Measurements from ENCODE around the gene KIAA0040. TPM values are rescaled to one million over a fixed set of nuclear protein-coding genes. Genes with fewer than 3 reads are reported as not detected.

KIAA0040 gene
- total RNA-seq, 2 donors from 2014 or later, result 20.2 to 93.1 TPM

DNA sequence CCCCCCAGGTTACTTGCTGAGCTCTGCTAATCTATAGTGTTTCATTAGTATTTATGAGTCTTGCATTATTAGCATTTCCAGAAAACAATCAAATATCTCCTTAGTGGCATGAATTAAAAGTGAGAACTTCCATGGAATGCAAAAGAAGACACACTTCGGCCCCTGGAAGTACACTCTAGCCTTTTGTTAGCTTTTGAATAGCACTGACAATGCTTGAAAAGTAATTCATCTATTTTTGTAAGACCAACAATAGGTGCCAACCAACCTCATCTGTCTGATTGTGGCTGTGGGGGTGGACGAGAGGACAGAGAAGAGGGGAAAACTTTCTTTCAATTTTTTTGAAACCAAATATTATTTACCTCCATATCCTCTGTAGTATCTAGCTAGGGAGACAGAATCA, 27.8 kb downstream of the KIAA0040 start:
- H3K27ac ChIP-seq, result no peak overlapping the region
- H3K36me3 ChIP-seq, result peaks cover 41% of the 10 kb centered on the region
- no peak for ATAC-seq (ENCODE audit: insufficient number of reproducible peaks, low FRiP score, low read depth)
- H3K9me3 ChIP-seq, result no peaks in the 10 kb centered on the region
- H3K4me3 ChIP-seq, result no peak overlapping the region
- DNase-seq (ENCODE audit: low spot score), result no peak
- no peak for TF ChIP-seq CTCF (IDR thresholded peaks at IDR 0.05)
- no peaks in the 10 kb centered on the region for H3K27me3 ChIP-seq (replicated peaks; ENCODE audit: insufficient read depth)
- peaks cover 0 to 5% of the 10 kb centered on the region in 2 donors for H3K4me1 ChIP-seq (ENCODE audit: control insufficient read depth in 1 of 2, low read depth in 2 of 2)

DNA sequence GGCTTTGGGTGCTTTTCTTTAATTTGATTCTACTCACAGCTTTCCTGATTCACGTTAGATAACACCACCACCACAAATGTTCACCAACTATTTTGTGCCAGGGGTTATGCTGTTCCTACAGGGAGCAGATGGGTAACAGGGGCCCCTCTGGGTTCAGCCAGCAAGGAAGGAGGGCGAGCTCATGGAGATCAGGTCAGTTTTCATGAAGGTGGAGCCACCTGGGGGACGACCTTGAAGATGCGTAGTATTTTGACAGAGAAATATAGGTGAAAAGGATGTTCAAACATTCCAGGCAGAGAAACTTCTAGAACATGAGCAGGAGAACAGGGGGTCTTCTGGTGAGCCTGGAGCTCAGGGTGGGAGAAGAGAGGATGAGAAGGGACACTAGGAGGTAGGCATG, 28.9 kb downstream of the KIAA0040 start:
- ATAC-seq (ENCODE audit: insufficient number of reproducible peaks, low FRiP score, low read depth), result no peak

DNA sequence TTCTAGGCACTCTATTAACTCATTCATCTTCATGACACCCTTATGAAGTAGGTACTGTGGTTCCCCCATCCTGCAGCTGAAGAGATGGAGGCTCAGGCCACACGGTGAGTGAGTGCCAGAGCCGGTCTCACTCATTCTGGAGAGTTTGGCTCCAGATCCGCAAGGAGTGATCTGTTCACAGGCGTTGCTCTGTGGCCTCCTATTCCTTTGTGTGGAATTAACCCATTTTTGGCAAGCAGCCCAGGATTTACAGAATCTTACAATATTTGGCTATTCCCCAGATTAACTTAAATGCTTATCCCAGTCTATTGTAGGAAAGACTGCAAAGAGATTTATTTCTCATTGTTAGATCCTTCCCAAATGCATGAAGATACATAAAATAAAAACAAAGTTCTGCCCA, 29.6 kb downstream of the KIAA0040 start:
- no peak for TF ChIP-seq CTCF (IDR thresholded peaks at IDR 0.05)
- no peaks in the 10 kb centered on the region for H3K4me1 ChIP-seq (ENCODE audit: control insufficient read depth in 1 of 2, low read depth in 2 of 2)
- ATAC-seq (ENCODE audit: insufficient number of reproducible peaks, low FRiP score, low read depth) (no peak), DNase-seq (ENCODE audit: low spot score) (no peak)
- H3K27me3 ChIP-seq (replicated peaks; ENCODE audit: insufficient read depth), result no peaks in the 10 kb centered on the region
- peaks cover 44% of the 10 kb centered on the region for H3K36me3 ChIP-seq
- H3K9me3 ChIP-seq, result no peaks in the 10 kb centered on the region
- no peak overlapping the region for H3K4me3 ChIP-seq
- H3K27ac ChIP-seq, result no peak overlapping the region

More for the DNA sequence above, 28.9 kb downstream of the KIAA0040 start:
- H3K36me3 ChIP-seq, result peaks cover 44% of the 10 kb centered on the region
- no peak for TF ChIP-seq CTCF (IDR thresholded peaks at IDR 0.05)
- no peak for DNase-seq (ENCODE audit: low spot score)
- H3K27ac ChIP-seq, result no peak overlapping the region
- no peaks in the 10 kb centered on the region for H3K27me3 ChIP-seq (replicated peaks; ENCODE audit: insufficient read depth)
- H3K4me1 ChIP-seq (ENCODE audit: control insufficient read depth in 1 of 2, low read depth in 2 of 2), result no peaks in the 10 kb centered on the region
- no peak overlapping the region for H3K4me3 ChIP-seq
- H3K9me3 ChIP-seq, result no peaks in the 10 kb centered on the region

GRCh38 chr1:175158170-175158591, 34.4 kb downstream of the KIAA0040 start:
- H3K9me3 ChIP-seq, result no peaks in the 10 kb centered on the region
- no peaks in the 10 kb centered on the region for H3K4me1 ChIP-seq (ENCODE audit: control insufficient read depth in 1 of 2, low read depth in 2 of 2)
- ATAC-seq (ENCODE audit: insufficient number of reproducible peaks, low FRiP score, low read depth) (no peak), DNase-seq (ENCODE audit: low spot score) (no peak)
- no peak overlapping the region for H3K4me3 ChIP-seq
- peaks cover 19% of the 10 kb centered on the region for H3K36me3 ChIP-seq
- no peak overlapping the region for H3K27ac ChIP-seq
- no peak for TF ChIP-seq CTCF (IDR thresholded peaks at IDR 0.05)
- no peaks in the 10 kb centered on the region for H3K27me3 ChIP-seq (replicated peaks; ENCODE audit: insufficient read depth)

GRCh38 chr1:175157200-175157599, 35.4 kb downstream of the KIAA0040 start:
- TF ChIP-seq CTCF (IDR thresholded peaks at IDR 0.05), result no peak
- Histone ChIP-seq H3K9me3 (no peaks in the 10 kb centered on the region), H3K4me3 (no peak overlapping the region), H3K36me3 (peaks cover 19% of the 10 kb centered on the region), H3K27ac (no peak overlapping the region), H3K27me3 (replicated peaks; ENCODE audit: insufficient read depth) (no peaks in the 10 kb centered on the region), H3K4me1 (ENCODE audit: control insufficient read depth in 1 of 2, low read depth in 2 of 2) (no peaks in the 10 kb centered on the region)
- ATAC-seq (ENCODE audit: insufficient number of reproducible peaks, low FRiP score, low read depth) (no peak), DNase-seq (ENCODE audit: low spot score) (no peak)
